ENCODE data around the gene GNA12.

GNA12 gene

GRCh38 chr7:2884161-2884560 is 40.1 kb upstream of the GNA12 start:
- no peak for TF ChIP-seq CTCF (conservative IDR thresholded peaks at IDR 0.05; ENCODE audit: low read length)
- DNase-seq (ENCODE audit: low read depth) = no peak
- H3K4me3 ChIP-seq (ENCODE audit: low read length) = no peak overlapping the region

- DNase-seq (ENCODE audit: low read depth) = no peak
These were observed 39.0 kb upstream of the GNA12 start for GRCh38 chr7:2883101-2883500.

GRCh38 chr7:2882111-2882510 is 38.0 kb upstream of the GNA12 start:
- TF ChIP-seq CTCF (conservative IDR thresholded peaks at IDR 0.05; ENCODE audit: low read length) = no peak
- H3K4me3 ChIP-seq (ENCODE audit: low read length) = no peak overlapping the region
- no peak for DNase-seq (ENCODE audit: low read depth)

More at GRCh38 chr7:2883101-2883500, 39.0 kb upstream of the GNA12 start:
- no peak for TF ChIP-seq CTCF (conservative IDR thresholded peaks at IDR 0.05; ENCODE audit: low read length)
- no peak overlapping the region for H3K4me3 ChIP-seq (ENCODE audit: low read length)

- TF ChIP-seq CTCF (conservative IDR thresholded peaks at IDR 0.05; ENCODE audit: low read length) = no peak
- H3K4me3 ChIP-seq (ENCODE audit: low read length) = no peak overlapping the region
- DNase-seq (ENCODE audit: low read depth) = no peak
These were observed 36.9 kb upstream of the GNA12 start for GRCh38 chr7:2880874-2881533.

- no peak for DNase-seq (ENCODE audit: low read depth)
- no peak overlapping the region for H3K4me3 ChIP-seq (ENCODE audit: low read length)
- TF ChIP-seq CTCF (conservative IDR thresholded peaks at IDR 0.05; ENCODE audit: low read length) = no peak
These were observed 35.9 kb upstream of the GNA12 start for GRCh38 chr7:2880051-2880450.

- no peak overlapping the region for H3K4me3 ChIP-seq (ENCODE audit: low read length)
- no peak for DNase-seq (ENCODE audit: low read depth)
- TF ChIP-seq CTCF (conservative IDR thresholded peaks at IDR 0.05; ENCODE audit: low read length) = no peak
These were observed 35.2 kb upstream of the GNA12 start for GRCh38 chr7:2879354-2879753.

GRCh38 chr7:2878306-2878705 is 34.2 kb upstream of the GNA12 start:
- no peak for DNase-seq (ENCODE audit: low read depth)
- no peak overlapping the region for H3K4me3 ChIP-seq (ENCODE audit: low read length)
- TF ChIP-seq CTCF (conservative IDR thresholded peaks at IDR 0.05; ENCODE audit: low read length) = no peak
